HEK293 (cell line): ENCODE data around the gene STK39.
"Not testable (repeated sequence)": the region's sequence is repeated elsewhere in the genome, so short reads cannot be mapped to it uniquely, and the experiment has no call there.

Source experiments
- CTCF ChIA-PET: fragments of 350-600 bp; formaldehyde crosslinking; extraction: SDS; loops from one replicate; lab custom pipeline; 2021; ENCODE audit warnings: antibody characterized with exemption; lab: Yijun Ruan, JAX
- POLR2A ChIA-PET: fragments of 300-600 bp; formaldehyde crosslinking; extraction: SDS; loops from one replicate; lab custom pipeline; 2020; ENCODE audit warnings: antibody characterized with exemption, inconsistent platforms; lab: Yijun Ruan, JAX
- H3K27ac ChIP-seq: fragments of 200-500 bp; sonication (Bioruptor generic); 2 replicates; pipeline ENCODE4 v1.5.1; 2014; ENCODE audit warnings: low read depth, low read length, control low read depth, inconsistent platforms; ENCODE audit errors: extremely low read depth
- H3K36me3 ChIP-seq, 2 experiments: fragments of 200-500 bp in 1 of 2; sonication (Bioruptor generic) in 1 of 2; 1 replicate in 1 of 2; 2 replicates in 1 of 2; pipeline ENCODE4 v1.5.1; 2014 to 2017; ENCODE audit warnings: inconsistent platforms in 2 of 2, low read length in 2 of 2; ENCODE audit not compliant: control insufficient read depth in 2 of 2, insufficient read depth in 1 of 2
- H3K4me1 ChIP-seq: fragments of 200-500 bp; sonication (Bioruptor generic); 2 replicates; pipeline ENCODE4 v1.5.1; 2014; ENCODE audit warnings: mild to moderate bottlenecking, low read length, inconsistent platforms; ENCODE audit not compliant: control insufficient read depth, insufficient read depth
- H3K4me3 ChIP-seq: 2 replicates; pipeline ENCODE4 v1.5.1; 2011; ENCODE audit warnings: low read depth, mild to moderate bottlenecking, control low read depth, low read length, moderate library complexity
- H3K9me3 ChIP-seq: fragments of 200-500 bp; sonication (Bioruptor generic); 2 replicates; pipeline ENCODE4 v1.5.1; 2014; ENCODE audit warnings: low read depth, low read length, inconsistent platforms; ENCODE audit not compliant: control insufficient read depth, insufficient read depth
- BCL11B ChIP-seq: fragments of 450-650 bp; formaldehyde crosslinking; IDR thresholded peaks from 2 replicates; pipeline ENCODE4 v1.5.1; 2016; ENCODE audit warnings: low read depth, missing biosample characterization, missing genetic modification characterization
- FEZF1 ChIP-seq: fragments of 450-650 bp; formaldehyde crosslinking; IDR thresholded peaks from 2 replicates; pipeline ENCODE4 v1.5.1; 2016; ENCODE audit warnings: missing biosample characterization, missing genetic modification characterization
- GLIS2 ChIP-seq: fragments of 450-650 bp; formaldehyde crosslinking; IDR thresholded peaks from 2 replicates; pipeline ENCODE4 v1.5.1; 2016; ENCODE audit warnings: missing biosample characterization, missing genetic modification characterization
- ZFP69B ChIP-seq: fragments of 450-650 bp; formaldehyde crosslinking; IDR thresholded peaks from 2 replicates; pipeline ENCODE4 v1.5.1; 2016; ENCODE audit warnings: missing biosample characterization, missing genetic modification characterization
- ZNF132 ChIP-seq: fragments of 450-650 bp; formaldehyde crosslinking; IDR thresholded peaks from 2 replicates; pipeline ENCODE4 v1.5.1; 2017; ENCODE audit warnings: missing biosample characterization, missing genetic modification characterization, borderline replicate concordance
- ZNF138 ChIP-seq: fragments of 450-650 bp; formaldehyde crosslinking; IDR thresholded peaks from 2 replicates; pipeline ENCODE4 v1.5.1; 2016; ENCODE audit warnings: missing biosample characterization, missing genetic modification characterization, borderline replicate concordance
- ZNF16 ChIP-seq: fragments of 450-650 bp; formaldehyde crosslinking; IDR thresholded peaks from 2 replicates; pipeline ENCODE4 v1.5.1; 2016; ENCODE audit warnings: low read depth, missing biosample characterization, missing genetic modification characterization
- ZNF18 ChIP-seq: fragments of 450-650 bp; formaldehyde crosslinking; IDR thresholded peaks from 2 replicates; pipeline ENCODE4 v1.5.1; 2016; ENCODE audit warnings: missing biosample characterization, missing genetic modification characterization
- ZNF280D ChIP-seq: fragments of 450-650 bp; formaldehyde crosslinking; IDR thresholded peaks from 2 replicates; pipeline ENCODE4 v1.5.1; 2016; ENCODE audit warnings: missing biosample characterization, missing genetic modification characterization
- ZNF37A ChIP-seq: fragments of 450-650 bp; IDR thresholded peaks from 2 replicates; pipeline ENCODE4 v1.5.1; 2018; ENCODE audit warnings: missing biosample characterization, missing genetic modification characterization
- ZNF404 ChIP-seq: fragments of 450-650 bp; formaldehyde crosslinking; IDR thresholded peaks from 2 replicates; pipeline ENCODE4 v1.5.1; 2017; ENCODE audit warnings: missing biosample characterization, missing genetic modification characterization
- ZNF548 ChIP-seq: fragments of 450-650 bp; formaldehyde crosslinking; IDR thresholded peaks from 2 replicates; pipeline ENCODE4 v1.5.1; 2016; ENCODE audit warnings: missing biosample characterization, missing genetic modification characterization
- ZNF610 ChIP-seq: fragments of 450-650 bp; formaldehyde crosslinking; IDR thresholded peaks from 2 replicates; pipeline ENCODE4 v1.5.1; 2016; ENCODE audit warnings: missing biosample characterization, missing genetic modification characterization, borderline replicate concordance
- ZNF624 ChIP-seq: fragments of 450-650 bp; formaldehyde crosslinking; IDR thresholded peaks from 2 replicates; pipeline ENCODE4 v1.5.1; 2017; ENCODE audit warnings: missing biosample characterization, missing genetic modification characterization
- ZNF658 ChIP-seq: fragments of 450-650 bp; formaldehyde crosslinking; IDR thresholded peaks from 2 replicates; pipeline ENCODE4; 2016; ENCODE audit warnings: missing biosample characterization, missing genetic modification characterization
- ZNF768 ChIP-seq: fragments of 450-650 bp; formaldehyde crosslinking; IDR thresholded peaks from 2 replicates; pipeline ENCODE4 v1.5.1; 2018; ENCODE audit warnings: missing biosample characterization, mild to moderate bottlenecking, missing genetic modification characterization
- ZSCAN16 ChIP-seq: fragments of 450-650 bp; formaldehyde crosslinking; IDR thresholded peaks from 2 replicates; pipeline ENCODE4 v1.5.1; 2016; ENCODE audit warnings: missing biosample characterization, missing genetic modification characterization

Gene STK39

GRCh38 chr2:168084288-168084687 is 163.1 kb downstream of the STK39 start (continued):
- TF ChIP-seq ZNF280D (tag by site-specific recombination) (no peak), ZNF16 (tag by site-specific recombination) (no peak)

- H3K27ac ChIP-seq, POLR2A ChIA-PET, H3K4me1 ChIP-seq, H3K4me3 ChIP-seq, H3K36me3 ChIP-seq, H3K9me3 ChIP-seq, CTCF ChIA-PET: not testable (repeated sequence)
Measured at GRCh38 chr2:168081452-168081851, 165.9 kb downstream of the STK39 start.

GRCh38 chr2:168079236-168079635 is 168.2 kb downstream of the STK39 start:
- no peak for TF ChIP-seq ZNF768
- no peak for TF ChIP-seq ZNF624 (tag by site-specific recombination)
- no peak for TF ChIP-seq ZNF37A (tag by site-specific recombination)
- no peak for TF ChIP-seq ZNF18 (tag by site-specific recombination)
- TF ChIP-seq ZFP69B: no peak
- TF ChIP-seq ZSCAN16 (tag by site-specific recombination): no peak
- no peak for TF ChIP-seq ZNF658 (tag by site-specific recombination)
- TF ChIP-seq ZNF132 (tag by site-specific recombination): no peak
- no peak for TF ChIP-seq GLIS2 (tag by site-specific recombination)
- no peak for TF ChIP-seq ZNF610 (tag by site-specific recombination)
- TF ChIP-seq BCL11B (tag by site-specific recombination): no peak
- ChIA-PET CTCF (no interaction called here), POLR2A (no interaction called here)
- Histone ChIP-seq H3K4me3 (no peak overlapping the region), H3K9me3 (no peaks in the 10 kb centered on the region), H3K36me3 (no peaks in the 10 kb centered on the region), H3K27ac (no peak overlapping the region), H3K4me1 (no peaks in the 10 kb centered on the region)

- CTCF ChIA-PET: no interaction called here
- Histone ChIP-seq H3K36me3 (no peaks in the 10 kb centered on the region; a peak in 1 of 3 replicates), H3K4me3 (no peak overlapping the region), H3K27ac (no peak overlapping the region), H3K4me1 (no peaks in the 10 kb centered on the region), H3K9me3 (no peaks in the 10 kb centered on the region)
- TF ChIP-seq ZNF404: no peak
- TF ChIP-seq FEZF1 (tag by site-specific recombination): no peak
- TF ChIP-seq ZNF138 (tag by site-specific recombination): no peak
- no peak for TF ChIP-seq ZNF548
- POLR2A ChIA-PET: no interaction called here
Measured at GRCh38 chr2:168076731-168077130, 170.7 kb downstream of the STK39 start.
